ENCODE data around the gene DIPK1B.

The DIPK1B gene

GRCh38 chr9:136711751-136712689, at the start of gene DIPK1B:
Gene DIPK1B (plus strand): TSS chr9:136712572. CDS start chr9:136712666, 94 bp downstream.
- DNase-seq = no peak

GRCh38 chr9:136662656-136663581, 49.5 kb upstream of the DIPK1B start, which contains the start of gene EGFL7:
Gene EGFL7 (plus strand): TSS chr9:136662916. CDS start chr9:136668283, 5,367 bp downstream.
- no peak for DNase-seq

- DNase-seq = no peak
Observed at GRCh38 chr9:136664000-136664915, 48.1 kb upstream of the DIPK1B start.

GRCh38 chr9:136665111-136665703, 47.2 kb upstream of the DIPK1B start:
- no peak for DNase-seq

- DNase-seq = no peak
Observed at GRCh38 chr9:136665704-136666371, 46.5 kb upstream of the DIPK1B start.

- no peak for DNase-seq
Observed at GRCh38 chr9:136666372-136667213, 45.8 kb upstream of the DIPK1B start.

- no peak for DNase-seq
Observed at GRCh38 chr9:136667214-136667939, 45.0 kb upstream of the DIPK1B start.

- DNase-seq = no peak
Observed at GRCh38 chr9:136667940-136668760, 44.2 kb upstream of the DIPK1B start.

GRCh38 chr9:136668983-136669790, 43.2 kb upstream of the DIPK1B start:
- DNase-seq = no peak

- no peak for DNase-seq
Observed at GRCh38 chr9:136669791-136670464, 42.4 kb upstream of the DIPK1B start.

- DNase-seq = no peak
Observed at GRCh38 chr9:136670576-136671253, 41.7 kb upstream of the DIPK1B start.

GRCh38 chr9:136671254-136671614, 41.1 kb upstream of the DIPK1B start:
- DNase-seq = no peak

GRCh38 chr9:136671646-136672430, 40.5 kb upstream of the DIPK1B start:
- DNase-seq = no peak

GRCh38 chr9:136672431-136673087, 39.8 kb upstream of the DIPK1B start:
- DNase-seq = no peak
